Breast epithelium (tissue), 3 donors: ENCODE data around the gene TRIM37.

Source experiments
- CTCF ChIP-seq, 3 donors: fragments of 450-650 bp; IDR thresholded peaks; one replicate each; pipeline ENCODE4 v1.5.1; 2016 to 2017; ENCODE audit warnings: antibody characterized with exemption in 3 of 3, mild to moderate bottlenecking in 3 of 3, moderate library complexity in 3 of 3
- POLR2A ChIP-seq: fragments of 450-650 bp; IDR thresholded peaks from one replicate; pipeline ENCODE4 v1.6.1; 2016; ENCODE audit warnings: antibody characterized with exemption, mild to moderate bottlenecking, moderate library complexity
- POLR2AphosphoS5 ChIP-seq, 3 donors: sonication (generic); formaldehyde crosslinking; IDR thresholded peaks; one replicate each; pipeline ENCODE4 v1.6.1; 2017; ENCODE audit warnings: antibody characterized with exemption in 3 of 3

DNA sequence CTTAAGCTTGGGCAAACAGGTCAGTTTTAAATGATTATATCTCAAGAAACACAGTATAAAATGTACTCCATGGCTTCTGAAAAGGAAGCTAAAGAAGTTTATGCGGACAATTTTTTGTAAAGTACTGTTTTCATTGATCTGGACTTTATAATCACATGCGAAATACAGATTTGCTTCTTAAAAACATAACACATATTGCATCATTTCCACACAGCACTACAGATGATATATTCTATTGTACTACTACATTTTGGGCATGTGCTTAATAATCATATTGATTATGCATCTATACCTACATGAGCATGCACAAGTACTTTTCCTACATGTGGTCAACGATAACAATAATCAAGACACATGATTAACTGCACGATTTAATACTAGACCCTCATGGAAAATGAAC is 22.5 kb downstream of the TRIM37 start:
- TF ChIP-seq CTCF (IDR thresholded peaks at IDR 0.05): no peak
- no peak for TF ChIP-seq POLR2A
- TF ChIP-seq POLR2AphosphoS5 (IDR thresholded peaks at IDR 0.05): no peak
